Activated CD4-positive, alpha-beta T cell treated with anti-CD3 and anti-CD28 coated beads for 48 hours (primary cell): ENCODE results near the gene INTS13.
"Not testable (repeated sequence)": the region's sequence is repeated elsewhere in the genome, so short reads cannot be mapped to it uniquely, and the experiment has no call there.

ENCODE experiments used
- DNase-seq: peaks from one replicate; pipeline ENCODE4 v3.0.0-alpha.2; 2020

The INTS13 gene

DNA sequence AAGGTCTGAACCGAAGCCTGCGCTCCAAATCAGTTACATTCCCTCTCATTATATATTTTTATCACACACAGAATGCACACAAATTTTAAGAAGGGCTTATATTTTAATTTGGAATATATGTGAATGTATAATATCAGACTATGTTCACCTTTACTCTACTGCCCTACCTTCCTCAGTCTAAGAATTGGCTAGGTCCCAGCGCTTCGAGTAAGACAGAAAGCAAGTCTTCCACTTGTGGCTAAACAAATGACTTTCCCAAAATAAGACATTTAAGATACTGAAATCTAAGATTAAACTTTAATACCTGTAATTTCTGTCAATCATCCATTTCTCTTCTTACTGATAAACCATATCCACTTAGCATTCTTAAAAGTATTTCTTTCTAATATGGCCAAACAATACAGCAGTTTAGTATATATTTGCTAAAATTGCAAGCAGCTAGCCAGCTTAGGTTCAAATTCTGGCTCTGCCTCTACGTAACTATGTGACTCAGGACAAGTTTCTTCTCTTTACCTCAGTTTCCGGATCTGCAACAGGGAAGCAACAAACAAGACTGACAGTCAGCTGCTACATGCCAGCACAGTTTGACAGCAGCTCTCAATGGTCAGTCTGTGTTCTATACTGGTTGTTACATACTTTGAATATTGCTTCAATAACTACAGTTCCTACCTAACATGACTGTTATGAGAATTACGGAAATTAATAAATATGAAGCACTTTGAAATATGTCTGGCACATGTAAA, 2.0 kb downstream of the INTS13 start:
- DNase-seq, result peak; percentile 22

DNA sequence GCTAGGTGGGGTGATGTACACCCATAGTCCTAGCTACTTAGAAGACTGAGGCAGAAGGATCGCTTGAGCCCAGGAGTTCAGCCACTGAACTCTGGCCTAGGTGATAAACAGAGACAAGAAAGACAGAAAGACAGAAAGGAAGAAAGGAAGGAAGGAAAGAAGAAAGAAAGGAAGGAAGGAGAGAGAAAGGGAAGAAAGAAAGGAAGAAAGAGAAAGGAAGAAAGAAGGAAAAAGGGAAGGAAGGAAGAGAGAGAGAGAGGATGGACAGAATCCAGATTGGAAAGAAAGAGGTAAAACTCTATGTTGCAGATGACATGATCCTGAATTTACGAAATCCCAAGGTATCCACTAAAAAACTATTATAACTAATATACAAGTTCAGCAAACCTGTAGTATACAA, 8.2 kb downstream of the INTS13 start:
- DNase-seq, result no peak

DNA sequence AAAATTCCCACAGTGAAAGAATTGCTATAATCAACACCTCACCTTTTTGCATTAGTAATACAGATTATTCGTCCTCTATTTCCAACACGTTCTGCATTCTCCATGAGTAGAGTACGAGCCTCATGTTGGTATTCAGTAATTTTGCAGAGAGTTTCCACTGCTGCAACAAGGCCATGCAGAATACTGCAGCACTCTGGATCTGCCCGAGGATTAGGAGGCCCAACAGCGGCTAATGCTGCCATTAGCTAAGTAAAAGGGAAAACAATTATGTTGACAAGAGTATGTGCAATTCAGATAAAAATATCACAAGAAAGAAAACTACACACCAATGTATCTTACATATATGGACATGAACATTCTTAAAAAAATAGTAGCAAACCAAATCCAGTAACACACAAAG, 9.1 kb downstream of the INTS13 start:
- no peak for DNase-seq

DNA sequence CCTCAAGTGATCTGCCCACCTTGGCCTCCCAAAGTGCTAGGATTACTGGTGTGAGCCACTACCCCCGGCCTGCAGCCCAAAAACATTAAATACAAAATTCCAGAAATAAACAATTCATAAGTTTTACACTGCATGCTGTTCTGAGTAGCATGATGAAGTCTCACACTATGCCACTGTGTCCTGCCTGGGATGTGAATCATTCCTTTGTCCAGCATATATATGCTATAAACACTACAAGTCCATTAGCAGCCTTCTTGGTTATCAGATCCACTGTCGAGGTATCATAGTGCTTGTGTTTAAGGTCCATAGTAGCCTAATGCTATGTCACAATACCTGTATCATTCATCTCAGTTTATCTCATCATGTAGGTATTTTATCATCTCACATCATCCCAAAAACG, 15.9 kb downstream of the INTS13 start:
- DNase-seq, result no peak

DNA sequence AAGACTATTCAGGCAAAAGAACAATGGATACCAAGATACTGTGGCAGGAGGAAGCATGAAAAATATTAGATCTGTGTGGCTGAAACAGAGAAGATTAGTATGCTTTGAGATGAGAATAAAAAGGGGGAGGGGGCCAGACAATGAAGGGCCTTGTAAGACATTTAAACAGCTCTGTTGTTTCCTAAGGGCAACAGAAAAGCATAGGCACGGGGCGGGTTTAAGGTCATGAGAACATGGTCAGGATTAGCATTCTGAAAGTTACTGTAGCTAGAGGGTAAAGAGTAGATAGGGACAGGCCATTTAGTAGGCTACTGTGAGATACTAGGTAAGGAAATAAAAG, 18.6 kb downstream of the INTS13 start:
- no peak for DNase-seq

DNA sequence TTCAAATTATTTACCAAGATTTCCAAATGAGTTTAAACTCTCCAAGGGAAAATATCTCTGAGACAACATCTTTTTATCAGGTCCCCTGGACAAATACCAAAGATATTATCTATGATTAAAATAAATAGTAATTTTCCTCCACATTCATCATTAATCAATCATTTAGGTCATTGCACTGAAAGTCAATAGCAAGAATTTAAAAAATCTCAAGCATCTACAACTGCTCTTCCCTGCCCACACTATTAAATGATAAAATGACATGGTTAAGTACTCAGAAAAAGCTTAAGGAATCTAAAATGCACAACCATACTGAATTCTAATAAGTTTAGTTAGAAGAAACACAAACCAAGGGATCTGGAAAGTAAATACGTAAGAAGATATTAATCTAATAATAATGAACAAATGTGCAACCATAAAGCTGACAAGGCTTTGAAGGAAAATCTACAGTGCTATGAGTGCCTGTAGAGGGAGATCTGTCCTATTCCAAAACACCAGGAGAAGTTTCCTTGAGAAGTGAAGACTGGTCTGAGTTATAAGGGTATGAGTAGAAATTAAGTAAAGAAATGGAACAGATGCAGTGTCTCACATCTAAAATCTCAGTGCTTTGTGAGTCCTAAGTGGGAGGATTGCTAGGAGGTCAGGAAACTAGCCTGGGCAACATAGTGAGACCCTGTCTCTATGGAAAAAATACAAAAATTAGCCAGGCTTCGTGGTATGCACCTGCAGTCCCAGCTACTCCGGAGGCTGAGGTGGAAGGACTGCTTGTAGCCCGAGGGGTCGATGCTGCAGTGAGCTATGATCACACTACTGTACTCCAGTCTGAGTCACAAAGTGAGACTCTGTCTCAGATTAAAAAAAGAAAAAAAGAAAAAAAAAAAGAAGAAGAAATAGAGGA, 19.2 kb downstream of the INTS13 start:
- DNase-seq, result no peak

DNA sequence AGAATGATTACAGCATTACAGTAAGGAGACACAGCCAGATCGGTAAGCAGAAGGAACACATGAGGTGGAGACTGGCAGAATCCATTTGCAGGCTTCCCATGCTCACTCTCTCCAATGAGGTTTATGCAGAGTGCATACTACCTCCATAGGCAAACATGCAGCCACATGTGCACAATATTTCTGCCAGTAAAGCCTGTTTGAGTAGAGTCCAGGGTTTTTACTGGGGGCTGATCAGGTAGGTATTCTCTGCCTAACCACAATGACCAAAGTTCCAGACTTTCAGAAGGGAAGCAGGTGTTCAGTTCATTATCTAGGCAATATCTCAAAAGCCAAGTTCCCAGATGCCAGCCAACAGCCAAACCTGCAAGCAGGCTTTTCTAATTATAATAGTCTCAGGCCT, 31.1 kb downstream of the INTS13 start:
- DNase-seq, result no peak

DNA sequence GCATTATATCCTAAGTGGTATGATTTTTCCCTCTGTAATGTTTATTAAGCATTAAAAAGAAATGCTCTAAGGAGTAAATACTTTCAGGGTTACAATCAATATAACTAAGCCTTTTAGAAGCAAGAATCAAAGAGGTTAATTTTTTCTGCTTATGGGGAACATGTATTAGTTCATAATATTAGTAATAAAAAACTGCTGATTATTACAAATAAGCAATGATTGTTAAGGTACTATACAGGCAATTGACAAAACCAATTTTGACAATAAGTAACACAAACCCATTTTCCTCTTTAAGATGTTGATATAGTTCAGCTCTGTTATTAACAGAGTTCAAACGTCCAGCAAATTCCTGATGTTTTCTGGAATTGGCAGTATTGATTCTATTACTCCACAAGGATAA, 31.8 kb downstream of the INTS13 start:
- no peak for DNase-seq

DNA sequence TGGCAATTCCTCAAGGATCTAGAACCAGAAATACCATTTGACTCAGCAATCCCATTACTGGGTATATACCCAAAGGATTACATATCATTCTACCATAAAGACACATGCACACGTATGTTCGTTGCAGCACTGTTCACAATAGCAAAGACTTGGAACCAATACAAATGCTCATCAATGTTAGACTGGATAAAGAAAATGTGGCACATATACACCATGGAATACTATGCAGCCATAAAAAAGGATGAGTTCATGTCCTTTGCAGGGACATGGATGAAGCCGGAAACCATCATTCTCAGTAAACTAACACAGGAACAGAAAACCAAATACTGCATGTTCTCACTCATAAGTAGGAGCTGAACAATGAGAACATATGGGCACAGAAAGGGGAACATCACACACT, 34.4 kb downstream of the INTS13 start:
- not testable (repeated sequence) for DNase-seq

DNA sequence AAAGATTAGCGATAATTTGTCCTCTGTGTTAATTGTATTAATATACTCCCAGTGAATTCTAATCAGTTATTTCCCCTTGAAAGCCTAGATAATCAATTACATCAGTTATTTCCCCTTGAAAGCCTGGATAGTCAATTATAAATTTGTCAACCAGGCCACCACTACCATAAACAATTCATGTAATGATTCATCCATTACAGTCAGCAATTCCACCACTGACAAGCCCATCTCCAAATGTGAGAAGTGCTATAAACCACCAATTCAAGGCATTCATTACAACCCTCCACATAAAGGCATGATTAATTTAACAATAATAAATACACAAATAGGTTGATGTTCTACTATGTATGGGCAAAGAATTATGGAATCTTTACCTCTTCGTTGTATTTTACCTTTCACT, 40.9 kb downstream of the INTS13 start:
- no peak for DNase-seq

DNA sequence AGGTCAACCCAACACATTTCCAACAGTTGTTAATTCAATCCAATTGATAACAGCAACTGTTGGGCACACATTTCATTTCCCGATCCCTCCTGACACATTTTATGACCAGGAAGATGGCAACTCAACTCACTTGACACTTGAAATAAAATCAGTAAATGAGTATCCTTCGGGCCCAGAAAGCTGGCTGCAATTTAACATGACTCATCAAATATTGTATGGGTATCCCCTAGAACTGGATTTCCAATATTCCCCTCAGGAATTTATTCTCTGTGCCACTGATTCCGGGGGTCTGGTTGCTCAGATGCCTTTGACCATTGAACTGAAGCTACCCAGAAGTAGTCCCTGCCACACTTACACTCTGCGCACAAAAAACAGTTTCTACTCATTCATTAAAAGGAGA, 42.1 kb downstream of the INTS13 start:
- no peak for DNase-seq

DNA sequence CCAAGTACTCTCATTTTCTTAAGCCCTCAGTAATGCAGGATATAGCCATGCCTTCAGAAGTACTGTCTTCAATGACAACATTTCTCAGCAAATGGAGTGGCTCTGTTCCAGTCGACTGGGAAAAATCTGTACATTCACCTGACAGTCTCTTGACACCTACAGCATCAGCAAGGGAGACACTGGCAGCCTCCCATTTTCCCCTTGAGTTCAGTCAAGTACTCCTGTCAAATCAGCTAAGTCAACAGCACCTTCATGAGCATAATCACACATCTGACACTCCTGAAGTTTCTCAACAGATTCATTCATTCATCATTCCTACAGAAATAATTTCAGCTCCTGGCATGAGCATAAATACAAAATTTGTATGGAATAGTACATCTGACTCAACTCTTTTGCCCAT, 46.1 kb downstream of the INTS13 start:
- no peak for DNase-seq

DNA sequence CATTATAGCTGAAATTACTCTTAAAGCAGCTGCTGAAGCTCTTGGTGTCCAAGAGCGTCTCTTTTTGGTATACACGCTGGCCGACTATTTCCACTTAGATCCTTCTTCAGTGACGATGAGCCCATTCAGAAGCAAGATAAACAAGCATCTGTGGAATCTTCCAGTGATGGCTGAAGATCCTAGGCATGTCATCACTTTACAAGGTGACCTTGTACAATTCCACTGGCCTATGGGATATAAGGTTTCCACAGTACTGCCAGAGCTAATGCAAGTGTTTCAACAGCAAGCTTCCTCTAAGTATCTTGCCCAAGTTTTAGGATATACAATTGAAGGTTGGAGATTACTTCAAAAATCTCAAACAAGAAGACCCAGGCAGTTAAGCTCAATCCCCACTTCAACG, 47.0 kb downstream of the INTS13 start:
- DNase-seq, result no peak

DNA sequence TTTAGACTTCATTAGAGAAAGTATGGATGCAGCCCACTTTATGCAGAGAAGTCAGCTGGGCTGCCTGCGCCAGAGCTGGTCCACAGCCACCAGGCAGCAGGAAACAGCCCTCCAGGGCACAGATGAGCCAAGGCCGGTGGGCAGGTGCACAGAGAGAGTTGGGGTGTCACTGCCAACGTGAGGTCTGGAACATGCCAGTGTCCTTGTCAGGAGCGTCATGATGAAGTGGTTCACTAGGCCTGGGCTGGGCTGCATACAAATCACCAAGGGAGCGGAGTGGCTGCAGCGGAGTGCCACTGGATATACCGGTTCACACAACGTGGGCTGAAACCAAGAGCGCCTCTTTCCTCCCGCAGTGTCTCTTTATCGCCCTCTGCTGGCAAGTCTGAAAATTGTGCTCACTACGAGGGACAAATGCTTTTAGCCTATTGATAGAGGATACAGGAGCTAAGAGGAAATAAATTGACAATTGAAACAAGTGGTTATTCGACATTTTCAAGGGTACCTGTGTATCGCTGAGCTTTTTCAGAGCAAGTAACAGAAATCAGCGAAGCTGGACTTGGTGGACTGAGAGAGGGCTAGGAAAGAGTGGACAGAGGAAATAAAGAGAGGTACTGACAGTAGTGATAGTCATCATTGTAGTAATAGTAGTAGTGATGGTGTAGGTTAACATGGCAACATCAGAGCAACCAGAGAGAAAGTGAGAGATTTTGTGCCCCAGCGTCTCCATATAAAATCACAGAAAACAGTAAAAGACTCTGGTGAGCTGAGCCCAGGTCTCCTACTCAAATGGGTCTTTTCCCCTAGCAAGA, 52.8 kb downstream of the INTS13 start:
- peak; percentile 88 for DNase-seq

DNA sequence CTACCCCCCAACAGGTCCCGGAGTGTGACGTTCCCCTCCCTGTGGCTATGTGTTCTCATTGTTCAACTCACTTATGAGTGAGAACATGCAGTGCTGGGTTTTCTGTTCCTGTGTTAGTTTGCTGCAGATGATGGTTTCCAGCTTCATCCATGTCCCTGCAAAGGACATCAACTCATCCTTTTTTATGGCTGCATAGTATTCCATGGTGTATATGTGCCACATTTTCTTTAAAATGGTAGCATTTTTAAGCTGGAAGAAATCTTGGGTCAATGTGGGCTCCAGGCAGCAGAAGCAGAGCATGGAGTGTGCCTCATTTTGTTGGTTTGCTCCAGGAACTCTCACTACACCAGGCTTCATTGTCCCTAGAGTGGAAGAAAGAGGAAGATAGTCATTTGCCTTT, 57.2 kb downstream of the INTS13 start:
- DNase-seq, result no peak

DNA sequence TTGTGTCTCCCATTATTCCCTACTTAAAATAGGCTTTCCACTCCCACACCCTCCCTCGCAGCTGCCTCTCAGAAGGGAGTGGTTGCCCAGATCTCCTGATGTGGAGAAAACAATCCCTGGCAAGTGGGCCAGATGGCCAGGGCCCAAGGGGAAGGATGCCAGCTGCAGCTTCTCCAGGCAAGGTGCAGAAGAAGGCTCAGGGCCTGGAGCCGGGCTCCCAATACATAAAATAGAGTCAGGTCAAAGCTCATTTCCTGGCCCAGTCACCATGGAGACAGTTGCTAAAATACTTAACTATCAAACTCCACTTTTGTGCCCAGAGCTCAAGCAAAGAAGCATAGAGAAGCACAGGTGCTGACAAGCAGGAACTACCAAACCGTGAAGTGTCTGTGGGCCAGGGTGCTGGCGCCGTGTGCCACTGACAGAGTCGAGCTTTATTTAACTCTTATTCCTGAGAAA, 59.1 kb downstream of the INTS13 start:
- DNase-seq, result no peak

DNA sequence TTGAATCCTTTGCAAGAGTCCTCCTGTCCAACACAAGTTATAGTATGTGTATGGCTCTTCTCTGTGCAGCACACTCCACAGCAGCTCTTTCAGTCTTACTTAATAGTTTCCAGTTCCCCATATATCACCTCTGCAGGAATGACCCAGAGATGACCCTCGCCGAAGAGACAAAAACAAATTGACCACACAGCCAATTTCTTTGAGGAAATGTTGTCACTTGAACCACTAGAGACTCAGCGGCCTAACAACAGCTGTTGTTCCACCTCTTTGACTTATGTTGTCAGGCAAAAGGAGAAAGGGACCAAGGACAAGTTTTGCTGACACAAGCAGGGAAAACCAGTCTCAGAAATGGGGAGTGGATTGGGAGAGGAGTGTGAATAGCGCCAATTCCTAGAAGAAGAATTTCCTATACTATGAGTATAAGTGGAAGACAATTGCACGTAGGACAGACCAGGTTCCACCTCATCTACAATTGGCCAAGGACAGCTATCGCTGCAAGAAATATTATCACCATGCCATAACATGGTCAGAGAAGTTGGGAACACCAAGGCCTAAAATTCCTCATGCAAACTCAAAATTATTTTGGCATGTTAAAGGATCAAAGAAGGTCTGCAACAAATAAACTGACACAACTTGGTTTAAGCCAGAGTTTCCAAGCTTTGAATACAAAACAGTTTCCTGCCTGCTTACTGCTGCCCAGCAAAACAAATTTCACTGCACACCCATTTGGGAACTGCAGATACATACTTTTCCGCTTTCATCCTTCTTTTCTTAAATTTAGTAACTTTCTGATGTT, 63.1 kb downstream of the INTS13 start:
- DNase-seq, result no peak

DNA sequence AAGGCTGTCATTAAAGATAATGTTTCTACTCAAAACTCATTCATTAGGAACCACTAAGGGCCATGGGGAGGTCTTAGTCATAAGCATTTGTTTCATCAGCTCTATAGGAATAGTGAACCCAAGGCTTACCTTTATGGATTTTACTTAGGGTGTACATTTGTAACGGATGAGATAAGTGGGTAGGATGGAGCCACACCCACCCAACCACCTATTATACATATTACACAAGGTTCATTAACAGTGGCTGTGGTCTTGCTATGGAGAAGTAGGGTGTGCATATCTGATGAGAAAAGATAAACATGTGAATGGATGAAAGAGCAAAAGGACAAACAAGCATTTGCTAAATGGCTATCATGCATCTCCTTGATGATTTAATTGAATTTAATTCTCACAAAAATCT, 65.2 kb downstream of the INTS13 start:
- DNase-seq, result no peak

DNA sequence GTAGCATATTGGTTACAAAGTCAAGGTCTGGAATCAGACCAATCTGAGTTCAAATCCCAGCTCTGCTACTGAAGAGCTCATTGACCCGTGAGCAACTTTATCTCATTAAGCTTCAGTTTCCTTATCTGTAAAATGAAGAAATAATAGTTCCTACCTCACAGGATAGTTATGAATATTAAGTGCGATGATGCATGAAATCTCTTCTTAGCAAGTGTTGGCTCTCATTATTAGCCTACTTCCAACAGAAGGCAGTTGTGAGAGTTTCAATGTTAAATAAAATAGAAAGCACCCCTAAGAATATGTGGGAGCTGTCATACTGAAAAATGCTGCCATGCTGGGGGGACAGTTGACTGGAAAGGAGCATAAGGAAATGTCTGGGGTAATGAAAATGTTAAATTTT, 65.8 kb downstream of the INTS13 start:
- DNase-seq, result no peak

DNA sequence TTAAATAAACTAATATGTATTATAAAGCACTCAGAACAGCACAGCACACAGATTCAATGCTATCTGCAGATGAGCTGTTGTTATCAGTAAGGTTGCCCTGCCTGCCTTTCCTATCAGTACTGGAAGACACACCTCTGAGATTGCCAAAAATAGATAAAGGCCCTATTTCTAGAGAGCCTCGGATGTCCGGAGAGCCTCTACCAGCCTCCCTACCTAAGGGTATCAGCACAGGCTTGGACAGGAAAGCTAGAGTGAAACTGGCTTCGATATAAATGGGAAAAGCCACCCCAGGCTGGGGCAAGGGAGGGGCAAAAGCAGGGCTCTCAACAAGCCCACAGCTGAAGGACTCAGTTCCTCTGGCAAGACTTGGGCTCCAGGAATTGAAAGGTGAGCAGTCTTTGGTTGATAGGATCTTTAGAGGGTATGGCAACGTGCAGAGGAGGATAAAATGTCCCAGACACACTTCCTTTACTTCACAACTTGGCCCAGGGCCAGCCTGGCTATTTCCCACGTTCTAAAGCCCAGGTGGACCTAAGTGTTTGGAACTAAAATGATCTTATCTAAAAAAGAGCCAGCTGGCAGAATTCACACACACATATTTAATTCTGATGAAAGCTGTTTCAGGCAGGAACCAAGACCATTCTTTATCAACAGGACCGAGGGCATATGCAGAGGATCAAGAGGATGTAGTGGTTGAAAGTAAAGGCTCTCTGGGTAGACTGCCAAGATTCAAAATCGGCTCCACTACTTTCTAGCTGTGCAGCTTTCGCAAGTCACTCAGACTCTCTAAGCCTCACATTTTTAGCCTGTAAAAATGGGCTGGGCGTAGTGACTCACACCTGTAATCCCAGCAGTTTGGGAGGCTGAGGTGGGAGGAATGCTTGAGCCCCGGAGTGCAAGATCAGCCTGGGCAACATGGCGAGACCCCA, 67.0 kb downstream of the INTS13 start:
- no peak for DNase-seq

DNA sequence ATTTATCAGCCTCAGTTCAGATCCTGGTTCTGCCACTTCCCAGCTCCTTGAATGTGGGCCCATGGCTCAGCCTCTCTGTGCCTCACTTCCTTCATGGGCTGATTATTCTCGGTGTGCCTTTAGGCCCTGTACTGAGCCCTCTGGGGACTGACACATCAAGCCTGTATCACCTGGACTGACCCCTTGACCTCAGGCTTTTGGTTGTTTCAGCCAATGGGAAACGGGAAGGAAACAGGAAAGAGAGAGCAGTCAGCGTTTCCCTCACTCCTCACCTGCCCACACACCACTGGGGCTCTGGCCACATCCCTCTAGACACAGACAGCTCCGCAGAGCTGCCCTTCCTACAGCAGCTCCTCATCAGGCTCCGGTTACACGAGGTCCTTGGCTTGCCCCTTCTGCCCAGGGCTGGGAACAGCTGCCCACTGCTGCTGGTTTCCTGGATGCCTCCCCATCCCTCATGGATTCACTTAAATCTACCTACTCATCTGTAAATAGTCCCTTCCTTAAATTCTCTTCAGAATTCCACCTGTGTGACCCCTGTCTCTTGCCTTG, 67.8 kb downstream of the INTS13 start:
- DNase-seq, result no peak
